H1 (cell line): Measurements from ENCODE around the gene NFKB1. TPM values are rescaled to one million over a fixed set of nuclear protein-coding genes. Genes with fewer than 3 reads are reported as not detected.

ENCODE experiments used
- CTCF ChIA-PET: fragments of 300-600 bp; sonication (Branson Sonifier 250); formaldehyde crosslinking; loops from one replicate; lab custom pipeline; 2021; ENCODE audit not compliant: partially characterized antibody; lab: Charles Lee
- POLR2A ChIA-PET: fragments of 300-600 bp; sonication (Branson Sonifier 250); formaldehyde crosslinking; loops from one replicate; lab custom pipeline; 2021; ENCODE audit warnings: inconsistent platforms; ENCODE audit not compliant: partially characterized antibody; lab: Charles Lee
- DNase-seq, 2 experiments: peaks; one replicate each; pipeline versions ENCODE4 v3.0.0 to v3.0.0-alpha.2; 2010 to 2022; ENCODE audit warnings: low spot score in 2 of 2, low read depth in 1 of 2, mixed read lengths in 1 of 2
- FAIRE-seq: peaks from 2 replicates; lab custom pipeline; 2011; peaks lifted over from hg19 to GRCh38; lab: Jason Lieb, UNC
- H2AFZ ChIP-seq: 2 replicates; pipeline ENCODE4 v1.8.1; 2012; ENCODE audit warnings: low read length, inconsistent platforms
- H2AK5ac ChIP-seq: 2 replicates; pipeline ENCODE4 v1.6.1; 2013; ENCODE audit warnings: low read depth, low read length
- H2BK120ac ChIP-seq: replicated peaks from 2 replicates; pipeline ENCODE3; 2013; ENCODE audit warnings: low read depth, low read length, inconsistent platforms
- H2BK12ac ChIP-seq: 2 replicates; pipeline ENCODE4 v1.6.1; 2013; ENCODE audit warnings: low read depth, low read length
- H2BK15ac ChIP-seq: 2 replicates; pipeline ENCODE4 v1.6.1; 2013; ENCODE audit warnings: low read length
- H2BK20ac ChIP-seq: 2 replicates; pipeline ENCODE4 v1.6.1; 2013; ENCODE audit warnings: low read length
- H2BK5ac ChIP-seq: 2 replicates; pipeline ENCODE4 v1.6.1; 2013; ENCODE audit warnings: low read depth, low read length
- H3K14ac ChIP-seq: 2 replicates; pipeline ENCODE4 v1.6.1; 2013; ENCODE audit warnings: inconsistent platforms; ENCODE audit not compliant: insufficient read length
- H3K18ac ChIP-seq: 2 replicates; pipeline ENCODE4 v1.6.1; 2013; ENCODE audit warnings: low read length; ENCODE audit errors: extremely low read depth
- H3K23ac ChIP-seq: 2 replicates; pipeline ENCODE4 v1.6.1; 2013; ENCODE audit warnings: inconsistent platforms; ENCODE audit not compliant: insufficient read length
- H3K23me2 ChIP-seq: 2 replicates; pipeline ENCODE4 v1.6.1; 2013; ENCODE audit warnings: low read depth, low read length
- H3K27ac ChIP-seq: 2 replicates; pipeline ENCODE4 v1.6.1; 2011; ENCODE audit warnings: low read depth, low read length, inconsistent platforms
- H3K27me3 ChIP-seq, 4 experiments: replicated peaks in 1 of 4; 1 replicate in 1 of 4; 2 replicates in 3 of 4; pipeline versions ENCODE4 v1.6.1 to v1.8.1; 2011 to 2013; ENCODE audit warnings: low read length in 3 of 4, mild to moderate bottlenecking in 3 of 4, inconsistent platforms in 2 of 4, mixed read lengths in 2 of 4, moderate library complexity in 1 of 4; ENCODE audit not compliant: control insufficient read depth in 3 of 4, insufficient read depth in 3 of 4; ENCODE audit errors: extremely low read depth in 1 of 4
- H3K36me3 ChIP-seq, 4 experiments: 2 replicates each; pipeline versions ENCODE4 v1.6.1 to v1.8.1; 2011 to 2013; ENCODE audit warnings: mild to moderate bottlenecking in 4 of 4, low read length in 3 of 4, moderate library complexity in 2 of 4, control low read depth in 1 of 4, inconsistent platforms in 1 of 4; ENCODE audit not compliant: insufficient read depth in 4 of 4, control insufficient read depth in 2 of 4
- H3K4ac ChIP-seq: replicated peaks from 2 replicates; pipeline ENCODE3; 2013; ENCODE audit warnings: low read length, low read depth, mixed read lengths, inconsistent platforms; ENCODE audit not compliant: insufficient read length
- H3K4me1 ChIP-seq, 4 experiments: replicated peaks in 1 of 4; 1 replicate in 1 of 4; 2 replicates in 3 of 4; pipeline versions ENCODE4 v1.6.1 to v1.8.1; 2011 to 2013; ENCODE audit warnings: low read length in 3 of 4, inconsistent platforms in 2 of 4, mixed read lengths in 1 of 4; ENCODE audit not compliant: insufficient read depth in 4 of 4, control insufficient read depth in 3 of 4
- H3K4me2 ChIP-seq, 2 experiments: 2 replicates each; pipeline versions ENCODE4 v1.6.1 to v1.8.1; 2011 to 2013; ENCODE audit warnings: low read depth in 2 of 2, low read length in 2 of 2, control low read depth in 1 of 2, inconsistent platforms in 1 of 2, mild to moderate bottlenecking in 1 of 2; ENCODE audit not compliant: insufficient read depth in 1 of 2
- H3K4me3 ChIP-seq, 4 experiments: fragments of 200-600, 300-600 bp in 1 of 4; sonication (generic), shearing (Covaris generic), sonication (Bioruptor Twin) in 1 of 4; 2 replicates each; pipeline versions ENCODE4 v1.5.1 to v1.8.1; 2011 to 2016; ENCODE audit warnings: low read length in 4 of 4, low read depth in 3 of 4, control low read depth in 2 of 4, inconsistent platforms in 2 of 4, mild to moderate bottlenecking in 2 of 4, mixed read lengths in 1 of 4, moderate library complexity in 1 of 4; ENCODE audit not compliant: insufficient read depth in 2 of 4; ENCODE audit errors: extremely low read depth in 1 of 4
- H3K56ac ChIP-seq: replicated peaks from 2 replicates; pipeline ENCODE3; 2013; ENCODE audit warnings: low read depth, mild to moderate bottlenecking, mixed read lengths, low read length, inconsistent platforms; ENCODE audit not compliant: insufficient read length
- H3K79me1 ChIP-seq: 2 replicates; pipeline ENCODE4 v1.6.1; 2013; ENCODE audit warnings: low read depth, low read length, control low read depth
- H3K79me2 ChIP-seq, 2 experiments: 2 replicates each; pipeline versions ENCODE4 v1.6.1 to v1.8.1; 2012 to 2013; ENCODE audit warnings: low read length in 2 of 2, mild to moderate bottlenecking in 2 of 2, inconsistent platforms in 1 of 2; ENCODE audit not compliant: insufficient read depth in 2 of 2, control insufficient read depth in 1 of 2
- H3K9ac ChIP-seq, 4 experiments: replicated peaks in 1 of 4; 1 replicate in 1 of 4; 2 replicates in 3 of 4; pipeline versions ENCODE4 v1.6.1 to v1.8.1; 2011 to 2013; ENCODE audit warnings: low read depth in 3 of 4, low read length in 3 of 4, control low read depth in 2 of 4, mild to moderate bottlenecking in 2 of 4, moderate library complexity in 2 of 4, inconsistent platforms in 1 of 4; ENCODE audit errors: extremely low read depth in 1 of 4
- H3K9me3 ChIP-seq, 2 experiments: 2 replicates each; pipeline versions ENCODE4 v1.6.1 to v1.8.1; 2012 to 2013; ENCODE audit warnings: mild to moderate bottlenecking in 2 of 2, moderate library complexity in 2 of 2, control low read depth in 1 of 2, inconsistent platforms in 1 of 2, low read depth in 1 of 2, low read length in 1 of 2, mixed read lengths in 1 of 2; ENCODE audit not compliant: insufficient read depth in 2 of 2
- H4K20me1 ChIP-seq, 2 experiments: replicated peaks in 1 of 2; 2 replicates each; pipeline versions ENCODE3 to v1.8.1; 2011 to 2013; ENCODE audit warnings: inconsistent platforms in 2 of 2, low read length in 2 of 2, mild to moderate bottlenecking in 1 of 2; ENCODE audit not compliant: insufficient read depth in 2 of 2, control insufficient read depth in 1 of 2
- H4K5ac ChIP-seq: 2 replicates; pipeline ENCODE4 v1.6.1; 2013; ENCODE audit warnings: low read length, low read depth, mixed read lengths, inconsistent platforms; ENCODE audit not compliant: insufficient read length
- H4K8ac ChIP-seq: 2 replicates; pipeline ENCODE4 v1.8.0; 2013; ENCODE audit warnings: mild to moderate bottlenecking, moderate library complexity, low read length, inconsistent platforms; ENCODE audit not compliant: insufficient read depth; ENCODE audit errors: extremely low read depth
- H4K91ac ChIP-seq: replicated peaks from 2 replicates; pipeline ENCODE3; 2013; ENCODE audit warnings: low read length, mixed read lengths, inconsistent platforms; ENCODE audit not compliant: insufficient read length
- ASH2L ChIP-seq: fragments of 200-600, 300-600 bp; sonication (generic); IDR thresholded peaks from one replicate; pipeline ENCODE4 v1.7.1; 2017; ENCODE audit warnings: low read length
- CEBPB ChIP-seq: IDR thresholded peaks from 2 replicates; pipeline ENCODE4 v1.6.1; 2012; ENCODE audit warnings: low read depth, low read length
- CTBP2 ChIP-seq: IDR thresholded peaks from 2 replicates; pipeline ENCODE4 v1.7.0; 2011; ENCODE audit warnings: borderline replicate concordance, mild to moderate bottlenecking, moderate library complexity, mixed read lengths, low read length; ENCODE audit not compliant: insufficient read depth, insufficient read length
- KDM4A ChIP-seq: IDR thresholded peaks from one replicate; pipeline ENCODE4 v1.7.1; 2012; ENCODE audit warnings: low read depth, mild to moderate bottlenecking, moderate library complexity, low read length, inconsistent platforms; ENCODE audit not compliant: severe bottlenecking
- PHF8 ChIP-seq: fragments of 200-600 bp; sonication (generic); conservative IDR thresholded peaks from 2 replicates; pipeline ENCODE4 v1.7.1; 2012; ENCODE audit warnings: low read depth, mild to moderate bottlenecking, inconsistent platforms, low read length, moderate library complexity
- RBBP5 ChIP-seq: IDR thresholded peaks from 2 replicates; pipeline ENCODE4 v1.7.1; 2012; ENCODE audit warnings: low read depth, mild to moderate bottlenecking, inconsistent platforms, low read length, moderate library complexity, borderline replicate concordance
- WGBS, 2 experiments: shearing (Covaris generic) in 1 of 2; methylation state at CpG; one replicate each; pipeline versions ENCODE4 v1.1.6 to v1.1.7; 2013 to 2015; ENCODE audit warnings: low lambda C conversion rate in 2 of 2, mixed read lengths in 2 of 2, inconsistent platforms in 1 of 2, low coverage in 1 of 2, missing lambda C conversion rate in 1 of 2; ENCODE audit not compliant: insufficient replicate concordance in 2 of 2, insufficient coverage in 1 of 2, insufficient read length in 1 of 2; ENCODE audit errors: extremely low coverage in 1 of 2, missing lambda C conversion rate in 1 of 2; 5-methylcytosine and 5-hydroxymethylcytosine counted together
- polyA plus RNA-seq, 7 experiments: library from polyadenylated mRNA; depleted of rRNA in 3 of 7; stranded (reverse) in 5 of 7; unstranded in 2 of 7; fragments of >200 nt in 5 of 7; fragments of 200-250 nt in 2 of 7; gene quantifications; 1 replicate in 5 of 7; 2 replicates in 1 of 7; 4 replicates in 1 of 7; pipeline versions ENCODE4 v1.2.1 to v1.2.3, GENCODE V29; 2011 to 2013; ENCODE audit warnings: missing spikeins in 2 of 7, mixed read lengths in 2 of 7
- total RNA-seq: library from RNA; stranded (reverse); fragmentation: NEBNext Ultra II Directional; extraction: Animal tissue kit (Norgen Biotek cat#: 25700); gene quantifications from 2 replicates; pipeline ENCODE4 v1.2.1, GENCODE V29; 2021

NFKB1 gene
- total and polyA plus RNA-seq, 2 of the 8 experiments (the other 6 are each of a cell fraction or from before 2014, with no cell fraction given): 2.9 to 6.8 TPM

GRCh38 chr4:102514298-102514964 is 13.3 kb downstream of the NFKB1 start:
- Histone ChIP-seq H3K9me3 (peaks cover 0 to 3% of the 10 kb centered on the region in 2 experiments; a peak in 1 of 4 replicates), H3K27ac (no peak overlapping the region), H2BK20ac (no peak overlapping the region), H4K20me1 (no peaks in the 10 kb centered on the region), H2BK12ac (no peak overlapping the region), H2BK15ac (no peak overlapping the region), H3K18ac (no peak overlapping the region), H3K79me1 (no peaks in the 10 kb centered on the region), H3K9ac (no peak overlapping the region), H3K14ac (no peak overlapping the region), H3K36me3 (no peaks in the 10 kb centered on the region), H3K4me1 (peaks cover 0 to 3% (median 0%) of the 10 kb centered on the region in 4 experiments; a peak in 1 of 7 replicates), H3K4ac (no peak overlapping the region), H2AFZ (no peak overlapping the region), H2BK120ac (no peak overlapping the region), H3K23me2 (no peaks in the 10 kb centered on the region), H3K56ac (no peak overlapping the region), H4K5ac (no peak overlapping the region), H3K4me3 (no peak overlapping the region), H3K27me3 (no peaks in the 10 kb centered on the region), H3K23ac (no peak overlapping the region), H2BK5ac (no peak overlapping the region), H4K91ac (no peak overlapping the region), H3K4me2 (no peak overlapping the region), H3K79me2 (no peaks in the 10 kb centered on the region), H2AK5ac (no peak overlapping the region), H4K8ac (no peak overlapping the region)
- no peak for TF ChIP-seq RBBP5
- no peak for TF ChIP-seq PHF8
- no peak for TF ChIP-seq CEBPB
- no peak for TF ChIP-seq KDM4A
- no peak for TF ChIP-seq CTBP2
- no peak for TF ChIP-seq ASH2L
- ChIA-PET CTCF (no interaction called here), POLR2A (no interaction called here)
- DNase-seq (no peak), FAIRE-seq (no peak)
- 87% methylated on average over 6 of the region's 6 CpGs; no CpG with 5 or more reads in 1 of the 2 experiments for WGBS, 2 experiments
